NAMALWA (cell line): ENCODE results near the gene BNC2.

ENCODE experiments used
- DNase-seq: peaks from one replicate; pipeline ENCODE4 v3.0.0-alpha.2; 2015; ENCODE audit warnings: low spot score

The BNC2 gene

GRCh38 chr9:16817002-16817401, 53.5 kb downstream of the BNC2 start:
- no peak for DNase-seq

- DNase-seq, result no peak
These were observed 54.5 kb downstream of the BNC2 start for GRCh38 chr9:16816011-16816410.

GRCh38 chr9:16815079-16815478, 55.4 kb downstream of the BNC2 start:
- DNase-seq, result no peak

- no peak for DNase-seq
These were observed 56.6 kb downstream of the BNC2 start for GRCh38 chr9:16813838-16814237.

GRCh38 chr9:16811987-16812685, 58.3 kb downstream of the BNC2 start:
- DNase-seq, result no peak

GRCh38 chr9:16809912-16810610, 60.4 kb downstream of the BNC2 start:
- no peak for DNase-seq

- no peak for DNase-seq
These were observed 63.8 kb downstream of the BNC2 start for GRCh38 chr9:16806674-16807073.

- DNase-seq, result no peak
These were observed 66.8 kb downstream of the BNC2 start for GRCh38 chr9:16803648-16804047.

- no peak for DNase-seq
These were observed 68.5 kb downstream of the BNC2 start for GRCh38 chr9:16801871-16802466.

- no peak for DNase-seq
These were observed 74.1 kb downstream of the BNC2 start for GRCh38 chr9:16796304-16796825.

GRCh38 chr9:16794871-16795639, 75.4 kb downstream of the BNC2 start:
- no peak for DNase-seq

GRCh38 chr9:16794103-16794502, 76.4 kb downstream of the BNC2 start:
- DNase-seq, result peak; percentile 16

GRCh38 chr9:16787724-16788123, 82.7 kb downstream of the BNC2 start:
- no peak for DNase-seq

- no peak for DNase-seq
These were observed 86.5 kb downstream of the BNC2 start for GRCh38 chr9:16784002-16784401.

- DNase-seq, result no peak
These were observed 88.0 kb downstream of the BNC2 start for GRCh38 chr9:16782490-16782889.

- no peak for DNase-seq
These were observed 95.1 kb downstream of the BNC2 start for GRCh38 chr9:16775330-16775729.

- no peak for DNase-seq
These were observed 96.9 kb downstream of the BNC2 start for GRCh38 chr9:16773617-16774016.

GRCh38 chr9:16773116-16773515, 97.4 kb downstream of the BNC2 start:
- DNase-seq, result no peak

- no peak for DNase-seq
These were observed 99.1 kb downstream of the BNC2 start for GRCh38 chr9:16771356-16771755.

GRCh38 chr9:16769291-16769690, 101.2 kb downstream of the BNC2 start:
- DNase-seq, result no peak

- no peak for DNase-seq
These were observed 101.7 kb downstream of the BNC2 start for GRCh38 chr9:16768816-16769215.

GRCh38 chr9:16767366-16767765, 103.1 kb downstream of the BNC2 start:
- DNase-seq, result no peak
